K562 (cell line): ENCODE measurements around the gene HNRNPH3. TPM values are rescaled to one million over a fixed set of nuclear protein-coding genes. Genes with fewer than 3 reads are reported as not detected.

Experiments
- ADNP ChIP-seq: fragments of 200-800 bp; sonication (Bioruptor generic); IDR thresholded peaks from 2 replicates; pipeline ENCODE4 v1.6.1; 2016; ENCODE audit warnings: missing genetic modification characterization, missing compliant biosample characterization
- ATF3 ChIP-seq, 2 experiments: fragments of 450-650 bp in 1 of 2; sonication (generic) in 1 of 2; formaldehyde crosslinking in 1 of 2; IDR thresholded peaks in 1 of 2; conservative IDR thresholded peaks in 1 of 2; 2 replicates each; pipeline versions ENCODE4 v1.6.1 to v1.8.1; 2016 to 2023; ENCODE audit warnings: mild to moderate bottlenecking in 2 of 2, moderate library complexity in 2 of 2, inconsistent platforms in 1 of 2, missing genetic modification reagents in 1 of 2
- CREB5 ChIP-seq: fragments of 250-450 bp; sonication (Bioruptor Pico); IDR thresholded peaks from 2 replicates; pipeline ENCODE4 v1.5.0; 2020; ENCODE audit warnings: mild to moderate bottlenecking
- FOXP4 ChIP-seq: sonication (generic); formaldehyde crosslinking; IDR thresholded peaks from 2 replicates; pipeline ENCODE4 v1.8.0; 2022; ENCODE audit warnings: mild to moderate bottlenecking, missing genetic modification reagents, borderline replicate concordance
- NCOR1 ChIP-seq: fragments of 450-650 bp; IDR thresholded peaks from 2 replicates; pipeline ENCODE4 v1.6.1; 2016; ENCODE audit warnings: mild to moderate bottlenecking, moderate library complexity
- PHTF2 ChIP-seq: fragments of 250-450 bp; sonication (Bioruptor Pico); IDR thresholded peaks from 2 replicates; pipeline ENCODE4 v1.5.0; 2021; ENCODE audit warnings: mild to moderate bottlenecking
- PKNOX1 ChIP-seq: fragments of 450-650 bp; IDR thresholded peaks from 2 replicates; pipeline ENCODE4 v1.6.1; 2016
- REST ChIP-seq, 2 experiments: fragments of 450-650 bp; formaldehyde crosslinking in 1 of 2; IDR thresholded peaks; 2 replicates each; pipeline versions ENCODE4 v1.4.0 to v1.6.1; 2014 to 2020; ENCODE audit warnings: mild to moderate bottlenecking in 2 of 2, borderline replicate concordance in 1 of 2, low read depth in 1 of 2
- SMC3 ChIP-seq: conservative IDR thresholded peaks from 2 replicates; pipeline ENCODE4 v1.6.1; 2011; ENCODE audit warnings: low read depth, low read length, improper control_type of control experiment; ENCODE audit not compliant: insufficient read depth
- TAF15 ChIP-seq: fragments of 200-400 bp; formaldehyde crosslinking; IDR thresholded peaks from 2 replicates; pipeline ENCODE4 v1.6.1; 2017; ENCODE audit warnings: mild to moderate bottlenecking, low read depth, low read length, moderate library complexity
- ZNF165 ChIP-seq: fragments of 250-450 bp; sonication (Bioruptor Pico); IDR thresholded peaks from 2 replicates; pipeline ENCODE4 v1.4.0; 2020; ENCODE audit warnings: borderline replicate concordance
- ZNF79 ChIP-seq: fragments of 250-450 bp; sonication (Bioruptor Pico); IDR thresholded peaks from 2 replicates; pipeline ENCODE4 v1.4.0; 2020; ENCODE audit warnings: low read depth, mild to moderate bottlenecking, moderate library complexity
- polyA plus RNA-seq, 8 experiments: library from polyadenylated mRNA; depleted of rRNA in 4 of 8; stranded (reverse) in 5 of 8; unstranded in 3 of 8; fragments of >200 nt; fragmentation: Nextera tagmentation in 2 of 8; fragmentation: Illumina TruSeq in 1 of 8; extraction: Ambion mirVana in 2 of 8; extraction: Trizol in 1 of 8; gene quantifications; 2 replicates each; pipeline versions ENCODE4 v1.2.1 to v1.2.3, GENCODE V29; 2011 to 2014; ENCODE audit warnings: inconsistent platforms in 1 of 8, missing spikeins in 1 of 8
- total RNA-seq, 7 experiments: library from RNA; depleted of rRNA in 6 of 7; stranded (reverse); fragments of >200 nt in 6 of 7; fragmentation: Illumina TruSeq in 2 of 7; extraction: Trizol in 2 of 7; gene quantifications; 2 replicates each; pipeline versions ENCODE4 v1.2.1 to v1.2.3, GENCODE V29; 2011 to 2021; ENCODE audit warnings: low replicate concordance in 1 of 7

The HNRNPH3 gene
- total and polyA plus RNA-seq, 9 of the 15 experiments (the other 6 are each of a cell fraction or from before 2014, with no cell fraction given), result 52.8 to 562 (median 152) TPM

- peak; percentile 71; the same call in 1 of the 2 replicates for TF ChIP-seq REST (IDR thresholded peaks at IDR 0.05; ENCODE audit: borderline replicate concordance)
- TF ChIP-seq REST (CRISPR knock-in tag; IDR thresholded peaks at IDR 0.05; ENCODE audit: low read depth), result no peak
- no peak for TF ChIP-seq FOXP4 (CRISPR knock-in tag)
- no peak for TF ChIP-seq ZNF79 (CRISPR knock-in tag)
- 0 out of 2 replicates have a peak, but pooled peaks have one; percentile 13 for TF ChIP-seq NCOR1
- no peak for TF ChIP-seq CREB5 (CRISPR knock-in tag)
- no peak for TF ChIP-seq PHTF2
- peak; percentile 60; the same call in 1 of the 2 replicates for TF ChIP-seq SMC3
- TF ChIP-seq TAF15, result no peak
- TF ChIP-seq ZNF165 (CRISPR knock-in tag), result no peak
- 0 out of 2 replicates have a peak, but pooled peaks have one; percentile 11 for TF ChIP-seq ADNP (tag)
- peak; percentile 73 for TF ChIP-seq PKNOX1
- TF ChIP-seq ATF3 (IDR thresholded peaks at IDR 0.05), result no peak
- no peak for TF ChIP-seq ATF3 (CRISPR knock-in tag; conservative IDR thresholded peaks at IDR 0.05)
These were observed 29.9 kb upstream of the HNRNPH3 start (continued) for GRCh38 chr10:68301790-68302502.
